Renal pelvis (tissue), 4 donors: Measurements from ENCODE around the gene SPOCK2. TPM values are rescaled to one million over a fixed set of nuclear protein-coding genes. Genes with fewer than 3 reads are reported as not detected.
"Not testable (repeated sequence)": the region's sequence is repeated elsewhere in the genome, so short reads cannot be mapped to it uniquely, and the experiment has no call there.

ENCODE experiments used
- DNase-seq: peaks from one replicate; pipeline ENCODE4 v3.0.0-alpha.2; 2013
- polyA plus RNA-seq, 3 donors: library from polyadenylated mRNA; unstranded; fragments of 120-200 nt; gene quantifications; one replicate each; pipeline ENCODE4 v1.2.1, GENCODE V29; 2013; ENCODE audit not compliant: insufficient read length in 3 of 3

Gene SPOCK2
- polyA plus RNA-seq, 3 donors = 156 to 163 (median 159) TPM

GRCh38 chr10:72034040-72034499, 54.3 kb downstream of the SPOCK2 start:
- no peak for DNase-seq

- DNase-seq = not testable (repeated sequence)
These were observed 55.8 kb downstream of the SPOCK2 start for GRCh38 chr10:72032409-72033162.

- no peak for DNase-seq
These were observed 56.6 kb downstream of the SPOCK2 start for GRCh38 chr10:72031706-72032105.

GRCh38 chr10:72030762-72031543, 57.4 kb downstream of the SPOCK2 start:
- DNase-seq = no peak

- DNase-seq = no peak
These were observed 58.9 kb downstream of the SPOCK2 start for GRCh38 chr10:72029414-72029813.

GRCh38 chr10:72027498-72027897, 60.9 kb downstream of the SPOCK2 start:
- DNase-seq = no peak

GRCh38 chr10:72026278-72027111, 61.9 kb downstream of the SPOCK2 start:
- DNase-seq = no peak

- DNase-seq = no peak
These were observed 62.5 kb downstream of the SPOCK2 start for GRCh38 chr10:72025832-72026231.

- no peak for DNase-seq
These were observed 63.0 kb downstream of the SPOCK2 start for GRCh38 chr10:72025400-72025799.

GRCh38 chr10:72024596-72024995, 63.8 kb downstream of the SPOCK2 start:
- DNase-seq = no peak

- no peak for DNase-seq
These were observed 66.1 kb downstream of the SPOCK2 start for GRCh38 chr10:72022228-72022627.

- DNase-seq = no peak
These were observed 67.2 kb downstream of the SPOCK2 start for GRCh38 chr10:72020914-72021809.

- no peak for DNase-seq
These were observed 69.1 kb downstream of the SPOCK2 start for GRCh38 chr10:72019085-72019876.

GRCh38 chr10:72016608-72017300, 71.6 kb downstream of the SPOCK2 start:
- DNase-seq = no peak

- DNase-seq = no peak
These were observed 72.5 kb downstream of the SPOCK2 start for GRCh38 chr10:72015841-72016240.

- no peak for DNase-seq
These were observed 73.4 kb downstream of the SPOCK2 start for GRCh38 chr10:72014785-72015480.

- no peak for DNase-seq
These were observed 74.2 kb downstream of the SPOCK2 start for GRCh38 chr10:72014197-72014596.

GRCh38 chr10:72013202-72013945, 75.0 kb downstream of the SPOCK2 start:
- DNase-seq = no peak
